Common myeloid progenitor, CD34-positive (primary cell): ENCODE data around the gene DENND10.
"Not testable (repeated sequence)": the region's sequence is repeated elsewhere in the genome, so short reads cannot be mapped to it uniquely, and the experiment has no call there.

Source experiments
- CTCF ChIA-PET: fragments of 350-600 bp; sonication (Branson Sonifier 250); formaldehyde crosslinking; loops from one replicate; lab custom pipeline; 2021; ENCODE audit warnings: antibody characterized with exemption; lab: Charles Lee
- POLR2A ChIA-PET: fragments of 350-600 bp; sonication (Branson Sonifier 250); formaldehyde crosslinking; loops from one replicate; lab custom pipeline; 2021; ENCODE audit warnings: antibody characterized with exemption; lab: Charles Lee
- DNase-seq, 3 donors: peaks; one replicate each; pipeline versions ENCODE4 v3.0.0 to v3.0.0-alpha.2; 2013
- H3K27ac ChIP-seq, 2 experiments: 1 replicate in 1 of 2; 2 replicates in 1 of 2; pipeline ENCODE4 v1.7.0; 2013; ENCODE audit warnings: inconsistent platforms in 2 of 2, low read length in 2 of 2, mild to moderate bottlenecking in 2 of 2, low read depth in 1 of 2, moderate library complexity in 1 of 2; ENCODE audit not compliant: severe bottlenecking in 2 of 2, insufficient read depth in 1 of 2, poor library complexity in 1 of 2
- H3K27me3 ChIP-seq, 5 experiments: replicated peaks in 2 of 5; 1 replicate in 3 of 5; 2 replicates in 2 of 5; pipeline versions ENCODE4 v1.6.1 to v1.7.0; 2013; ENCODE audit warnings: low read length in 4 of 5, mild to moderate bottlenecking in 2 of 5, moderate library complexity in 2 of 5, inconsistent platforms in 1 of 5; ENCODE audit not compliant: insufficient read depth in 5 of 5, control insufficient read depth in 4 of 5
- H3K36me3 ChIP-seq, 4 experiments: 1 replicate in 2 of 4; 2 replicates in 2 of 4; pipeline versions ENCODE4 v1.6.1 to v1.7.0; 2013; ENCODE audit warnings: low read length in 3 of 4, control low read depth in 1 of 4, mild to moderate bottlenecking in 1 of 4; ENCODE audit not compliant: control insufficient read depth in 4 of 4, insufficient read depth in 4 of 4
- H3K4me1 ChIP-seq, 4 experiments: 1 replicate in 3 of 4; 2 replicates in 1 of 4; pipeline versions ENCODE4 v1.6.1 to v1.7.1; 2013; ENCODE audit warnings: low read length in 3 of 4, mild to moderate bottlenecking in 3 of 4, control low read depth in 1 of 4, inconsistent platforms in 1 of 4, moderate library complexity in 1 of 4; ENCODE audit not compliant: control insufficient read depth in 4 of 4, insufficient read depth in 4 of 4; ENCODE audit errors: control extremely low read depth in 1 of 4
- H3K4me3 ChIP-seq, 7 experiments: 1 replicate in 4 of 7; 2 replicates in 3 of 7; pipeline versions ENCODE4 v1.5.1 to v1.7.0; 2013; ENCODE audit warnings: mild to moderate bottlenecking in 7 of 7, low read length in 6 of 7, moderate library complexity in 6 of 7, inconsistent platforms in 2 of 7, low read depth in 2 of 7, control low read depth in 1 of 7; ENCODE audit not compliant: insufficient read depth in 4 of 7, control insufficient read depth in 1 of 7; ENCODE audit errors: extremely low read depth in 1 of 7
- H3K9me3 ChIP-seq, 5 experiments: 1 replicate in 4 of 5; 2 replicates in 1 of 5; pipeline versions ENCODE4 v1.6.1 to v1.7.1; 2013; ENCODE audit warnings: low read length in 4 of 5, mild to moderate bottlenecking in 2 of 5, inconsistent platforms in 1 of 5, low read depth in 1 of 5, moderate library complexity in 1 of 5; ENCODE audit not compliant: control insufficient read depth in 4 of 5, insufficient read depth in 2 of 5; ENCODE audit errors: control extremely low read depth in 1 of 5
- WGBS: methylation state at CpG from one replicate; pipeline ENCODE4 v1.1.5; 2013; ENCODE audit not compliant: insufficient coverage; 5-methylcytosine and 5-hydroxymethylcytosine counted together

Gene DENND10

DNA sequence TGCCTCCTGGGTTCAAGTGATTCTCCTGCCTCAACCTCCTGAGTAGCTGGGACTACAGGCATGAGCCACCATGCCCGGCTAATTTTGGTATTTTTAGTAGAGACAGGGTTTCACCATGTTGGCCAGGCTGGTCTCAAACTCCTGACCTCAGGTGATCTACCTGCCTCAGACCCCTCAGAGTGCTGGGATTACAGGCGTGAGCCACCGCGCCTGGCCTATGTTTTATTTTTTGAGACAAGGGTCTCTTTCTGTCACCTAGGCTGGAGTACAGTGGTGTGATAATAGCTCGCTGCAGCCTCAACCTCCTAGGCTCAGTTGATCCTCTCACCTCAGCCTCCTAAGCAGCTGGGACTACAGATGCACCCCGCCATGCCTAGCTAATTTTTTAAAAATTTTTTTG is 47.7 kb downstream of the DENND10 start:
- H3K27me3 ChIP-seq, DNase-seq, H3K4me1 ChIP-seq, H3K9me3 ChIP-seq, H3K4me3 ChIP-seq, POLR2A ChIA-PET, H3K27ac ChIP-seq: not testable (repeated sequence)
- 98% methylated on average over 4 of the region's 6 CpGs for WGBS
- CTCF ChIA-PET: interaction anchor here (1.0 to 1.1 kb wide), 2 partner anchors 13 to 48 kb away, joined by 5 read pairs; no protein-coding TSS in a partner anchor
- peaks cover 19 to 81% (median 68%) of the 10 kb centered on the region in 4 experiments for H3K36me3 ChIP-seq

DNA sequence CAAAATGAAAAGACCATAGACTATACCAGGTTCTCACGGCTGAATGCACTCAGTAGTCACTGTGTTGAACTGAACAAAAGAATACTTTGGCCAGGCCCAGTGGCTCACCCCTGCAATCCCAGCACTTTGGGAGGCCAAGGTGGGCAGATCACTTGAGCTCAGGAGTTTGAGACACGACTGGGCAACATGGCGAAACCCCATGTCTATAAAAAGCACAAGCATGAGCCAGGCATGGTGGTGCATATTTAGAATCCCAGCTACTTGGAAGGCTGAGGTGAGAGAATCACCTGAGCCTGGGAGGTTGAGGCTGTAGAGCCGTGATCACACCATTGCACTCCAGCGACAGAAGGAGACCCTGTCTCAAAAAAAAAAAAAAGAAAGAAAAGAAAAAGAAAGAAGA is 49.1 kb downstream of the DENND10 start:
- CTCF ChIA-PET: interaction anchor here (1.0 to 1.6 kb wide), 4 partner anchors 9 to 57 kb away, joined by 3 to 4 read pairs (median 4); no protein-coding TSS in a partner anchor
- Histone ChIP-seq H3K27me3 (no peaks in the 10 kb centered on the region), H3K27ac (no peak overlapping the region), H3K4me3 (no peak overlapping the region), H3K4me1 (no peaks in the 10 kb centered on the region), H3K9me3 (no peaks in the 10 kb centered on the region), H3K36me3 (peaks cover 18 to 78% (median 64%) of the 10 kb centered on the region in 4 experiments)
- WGBS: 97% methylated on average over 3 of the region's 5 CpGs
- DNase-seq: no peak
- POLR2A ChIA-PET: no interaction called here

DNA sequence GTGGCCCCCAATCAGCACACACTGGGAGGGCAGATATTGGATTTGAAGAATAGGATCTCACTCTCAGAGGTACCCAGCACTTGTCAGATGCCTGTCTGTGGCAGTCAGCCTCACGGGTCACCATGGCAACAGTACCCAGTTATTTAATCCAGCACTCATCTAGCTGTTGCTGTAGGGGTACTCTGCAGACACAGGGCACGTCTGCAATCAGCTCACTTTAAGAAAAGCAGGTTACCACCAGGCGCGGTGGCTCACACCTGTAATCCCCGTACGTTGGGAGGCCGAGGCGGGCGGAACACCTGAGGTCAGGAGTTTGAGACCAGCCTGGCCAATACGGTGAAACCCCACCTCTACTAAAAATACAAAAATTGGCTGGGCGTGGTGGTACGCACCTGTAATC is 49.7 kb downstream of the DENND10 start:
- Histone ChIP-seq H3K9me3 (no peaks in the 10 kb centered on the region), H3K36me3 (peaks cover 18 to 77% (median 64%) of the 10 kb centered on the region in 4 experiments), H3K4me1 (no peaks in the 10 kb centered on the region), H3K27ac (no peak overlapping the region), H3K4me3 (no peak overlapping the region), H3K27me3 (no peaks in the 10 kb centered on the region)
- POLR2A ChIA-PET: no interaction called here
- CTCF ChIA-PET: interaction anchor here (1.6 kb wide), 1 partner anchor 8 kb away, joined by 4 read pairs; no protein-coding TSS in a partner anchor
- 97% methylated on average over 8 of the region's 12 CpGs for WGBS
- DNase-seq: no peak

DNA sequence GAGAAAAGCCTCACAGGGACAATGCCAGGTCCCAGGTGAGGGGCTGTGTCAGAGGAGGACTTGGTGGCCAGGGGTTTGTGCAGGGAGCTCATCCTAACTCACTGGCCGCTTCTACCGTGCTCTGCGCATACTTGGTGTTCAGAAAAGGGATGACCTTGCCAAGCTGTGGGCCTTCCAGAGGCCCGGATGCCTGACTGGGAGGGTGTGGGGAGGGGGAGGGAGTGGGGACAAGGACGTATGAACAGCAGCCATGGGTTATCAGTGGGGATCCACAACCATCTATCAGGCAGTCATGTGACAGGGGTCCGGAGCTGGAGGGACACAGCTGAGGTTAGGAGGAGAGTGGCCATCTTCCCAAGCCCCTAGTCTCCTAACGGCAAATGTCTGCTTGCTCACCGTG is 55.4 kb downstream of the DENND10 start:
- Histone ChIP-seq H3K27me3 (no peaks in the 10 kb centered on the region), H3K4me1 (peaks cover 0 to 12% (median 6%) of the 10 kb centered on the region in 4 experiments), H3K36me3 (peaks cover 18 to 65% (median 52%) of the 10 kb centered on the region in 4 experiments), H3K4me3 (no peak overlapping the region), H3K9me3 (no peaks in the 10 kb centered on the region), H3K27ac (no peak overlapping the region)
- WGBS: 100% methylated on average over 4 of the region's 8 CpGs
- CTCF ChIA-PET: interaction anchor here (0.7 to 1.7 kb wide), 5 partner anchors 10 to 286 kb away, joined by 3 to 6 read pairs (median 4); no protein-coding TSS in a partner anchor
- POLR2A ChIA-PET: no interaction called here
- DNase-seq: no peak

DNA sequence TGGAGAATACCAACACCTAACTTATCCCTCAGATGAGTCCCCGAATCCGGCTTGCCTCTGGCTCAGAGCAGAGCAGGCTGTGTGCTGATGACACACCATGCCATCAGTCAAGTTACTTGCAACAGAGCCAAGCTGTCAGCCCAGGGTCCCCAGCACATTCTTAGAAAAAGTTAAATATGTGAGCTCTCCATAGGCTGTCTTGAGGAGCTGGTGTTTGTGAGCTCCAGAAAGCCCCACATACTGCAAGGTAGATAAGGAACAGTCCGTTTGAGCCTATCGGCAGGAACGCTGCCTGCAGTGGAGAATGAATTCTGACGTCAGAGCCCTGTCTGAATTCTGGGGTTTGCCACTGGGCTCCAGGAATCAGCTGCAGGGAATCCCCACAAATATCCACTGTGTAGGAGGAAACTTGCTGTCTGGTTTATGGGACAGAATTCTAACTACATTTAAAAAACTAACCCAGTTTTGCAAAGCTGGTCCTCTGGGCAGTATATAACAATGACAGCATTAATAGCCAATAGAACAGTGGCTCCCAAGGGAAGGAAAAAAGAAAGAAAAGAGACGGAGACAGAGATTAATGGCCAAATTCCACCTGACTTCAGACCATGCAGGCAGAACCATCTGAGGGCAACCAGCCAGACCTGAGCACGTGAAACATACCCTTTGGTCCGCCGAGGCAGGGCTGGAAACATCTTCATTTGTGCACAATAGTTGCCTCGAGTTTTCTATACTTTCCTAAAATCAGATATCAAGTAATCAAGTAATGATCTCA is 58.0 kb downstream of the DENND10 start:
- Histone ChIP-seq H3K9me3 (no peaks in the 10 kb centered on the region), H3K27ac (no peak overlapping the region), H3K4me3 (no peak overlapping the region), H3K36me3 (peaks cover 8 to 46% (median 30%) of the 10 kb centered on the region in 4 experiments), H3K27me3 (no peaks in the 10 kb centered on the region), H3K4me1 (peaks cover 4 to 32% (median 27%) of the 10 kb centered on the region in 4 experiments)
- POLR2A ChIA-PET: no interaction called here
- 89% methylated on average over 8 of the region's 11 CpGs for WGBS
- CTCF ChIA-PET: interaction anchor here (1.3 to 2.3 kb wide), 2 partner anchors 9 to 13 kb away, joined by 4 to 5 read pairs; no protein-coding TSS in a partner anchor
- no peak for DNase-seq

DNA sequence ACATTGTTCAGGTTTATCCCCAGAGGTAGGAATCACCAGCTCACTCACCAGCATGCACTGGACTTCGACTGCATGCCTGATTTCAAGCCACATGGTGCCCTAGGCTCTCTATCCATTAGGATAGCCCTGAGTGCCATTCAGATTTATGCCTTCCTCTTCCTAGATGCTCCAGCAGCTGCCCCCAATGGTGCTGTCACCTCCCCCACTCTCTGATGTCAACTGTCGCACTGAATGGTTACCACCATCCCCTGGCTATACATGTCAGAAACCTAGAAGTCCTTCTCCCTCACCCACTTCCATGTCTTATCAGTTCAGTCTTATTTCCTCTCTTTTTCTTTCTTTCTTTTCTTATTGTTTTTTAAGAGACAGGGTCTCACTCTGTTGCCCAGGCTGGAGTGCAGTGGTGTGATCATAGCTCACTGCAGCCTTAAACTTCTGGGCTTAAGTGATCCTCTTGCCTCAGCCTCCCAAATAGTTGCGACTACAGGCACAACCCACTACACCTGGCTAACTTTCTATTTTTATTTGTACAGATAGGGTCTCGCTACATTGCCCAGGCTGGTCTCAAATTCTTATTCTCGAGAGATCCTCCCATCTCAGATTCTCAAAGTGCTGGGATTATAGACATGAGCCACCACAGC is 58.7 kb downstream of the DENND10 start:
- Histone ChIP-seq H3K27ac (no peak overlapping the region), H3K9me3 (no peaks in the 10 kb centered on the region), H3K4me1 (peaks cover 4 to 32% (median 28%) of the 10 kb centered on the region in 4 experiments), H3K36me3 (peaks cover 8 to 48% (median 31%) of the 10 kb centered on the region in 4 experiments), H3K27me3 (no peaks in the 10 kb centered on the region), H3K4me3 (no peak overlapping the region)
- ChIA-PET CTCF (interaction anchor here (1.3 to 2.4 kb wide), 3 partner anchors 9 to 36 kb away, joined by 4 to 7 read pairs (median 5); no protein-coding TSS in a partner anchor), POLR2A (no interaction called here)
- DNase-seq: peak in 1 of 3 donors; percentile 10
- 90% methylated on average over 5 of the region's 5 CpGs for WGBS
